ENCODE results near the gene GULP1.

The GULP1 gene

GRCh38 chr2:188381614-188382013 lies 89.9 kb downstream of the GULP1 start:
- no peak for DNase-seq

GRCh38 chr2:188382107-188382506 lies 90.4 kb downstream of the GULP1 start:
- DNase-seq: no peak

GRCh38 chr2:188383158-188383557 lies 91.5 kb downstream of the GULP1 start:
- no peak for DNase-seq

- no peak for DNase-seq
Measured at GRCh38 chr2:188385857-188386256, 94.2 kb downstream of the GULP1 start.

GRCh38 chr2:188388831-188389230 lies 97.2 kb downstream of the GULP1 start:
- DNase-seq: no peak

GRCh38 chr2:188391354-188391753 lies 99.7 kb downstream of the GULP1 start:
- no peak for DNase-seq

GRCh38 chr2:188394931-188395472 lies 103.3 kb downstream of the GULP1 start:
- no peak for DNase-seq

GRCh38 chr2:188395903-188396689 lies 104.4 kb downstream of the GULP1 start:
- no peak for DNase-seq

- DNase-seq: no peak
Measured at GRCh38 chr2:188399159-188399558, 107.5 kb downstream of the GULP1 start.

- no peak for DNase-seq
Measured at GRCh38 chr2:188403676-188404075, 112.0 kb downstream of the GULP1 start.

- DNase-seq: no peak
Measured at GRCh38 chr2:188404341-188405004, 112.8 kb downstream of the GULP1 start.

GRCh38 chr2:188406414-188406813 lies 114.7 kb downstream of the GULP1 start:
- DNase-seq: no peak

- no peak for DNase-seq
Measured at GRCh38 chr2:188410504-188411235, 119.0 kb downstream of the GULP1 start.

- no peak for DNase-seq
Measured at GRCh38 chr2:188412190-188412589, 120.5 kb downstream of the GULP1 start.

- DNase-seq: no peak
Measured at GRCh38 chr2:188414411-188414810, 122.7 kb downstream of the GULP1 start.

- no peak for DNase-seq
Measured at GRCh38 chr2:188414869-188415753, 123.4 kb downstream of the GULP1 start.

- DNase-seq: no peak
Measured at GRCh38 chr2:188415754-188416083, 124.0 kb downstream of the GULP1 start.

GRCh38 chr2:188416367-188416766 lies 124.7 kb downstream of the GULP1 start:
- DNase-seq: no peak

- no peak for DNase-seq
Measured at GRCh38 chr2:188422726-188423125, 131.1 kb downstream of the GULP1 start.

- DNase-seq: no peak
Measured at GRCh38 chr2:188425266-188425665, 133.6 kb downstream of the GULP1 start.

- DNase-seq: no peak
Measured at GRCh38 chr2:188426121-188426520, 134.4 kb downstream of the GULP1 start.

GRCh38 chr2:188430705-188431104 lies 139.0 kb downstream of the GULP1 start:
- no peak for DNase-seq

- DNase-seq: no peak
Measured at GRCh38 chr2:188434018-188434417, 142.3 kb downstream of the GULP1 start.
